Measurements from ENCODE around the gene ADNP2. TPM values are rescaled to one million over a fixed set of nuclear protein-coding genes. Genes with fewer than 3 reads are reported as not detected.

Gene ADNP2, protein sequence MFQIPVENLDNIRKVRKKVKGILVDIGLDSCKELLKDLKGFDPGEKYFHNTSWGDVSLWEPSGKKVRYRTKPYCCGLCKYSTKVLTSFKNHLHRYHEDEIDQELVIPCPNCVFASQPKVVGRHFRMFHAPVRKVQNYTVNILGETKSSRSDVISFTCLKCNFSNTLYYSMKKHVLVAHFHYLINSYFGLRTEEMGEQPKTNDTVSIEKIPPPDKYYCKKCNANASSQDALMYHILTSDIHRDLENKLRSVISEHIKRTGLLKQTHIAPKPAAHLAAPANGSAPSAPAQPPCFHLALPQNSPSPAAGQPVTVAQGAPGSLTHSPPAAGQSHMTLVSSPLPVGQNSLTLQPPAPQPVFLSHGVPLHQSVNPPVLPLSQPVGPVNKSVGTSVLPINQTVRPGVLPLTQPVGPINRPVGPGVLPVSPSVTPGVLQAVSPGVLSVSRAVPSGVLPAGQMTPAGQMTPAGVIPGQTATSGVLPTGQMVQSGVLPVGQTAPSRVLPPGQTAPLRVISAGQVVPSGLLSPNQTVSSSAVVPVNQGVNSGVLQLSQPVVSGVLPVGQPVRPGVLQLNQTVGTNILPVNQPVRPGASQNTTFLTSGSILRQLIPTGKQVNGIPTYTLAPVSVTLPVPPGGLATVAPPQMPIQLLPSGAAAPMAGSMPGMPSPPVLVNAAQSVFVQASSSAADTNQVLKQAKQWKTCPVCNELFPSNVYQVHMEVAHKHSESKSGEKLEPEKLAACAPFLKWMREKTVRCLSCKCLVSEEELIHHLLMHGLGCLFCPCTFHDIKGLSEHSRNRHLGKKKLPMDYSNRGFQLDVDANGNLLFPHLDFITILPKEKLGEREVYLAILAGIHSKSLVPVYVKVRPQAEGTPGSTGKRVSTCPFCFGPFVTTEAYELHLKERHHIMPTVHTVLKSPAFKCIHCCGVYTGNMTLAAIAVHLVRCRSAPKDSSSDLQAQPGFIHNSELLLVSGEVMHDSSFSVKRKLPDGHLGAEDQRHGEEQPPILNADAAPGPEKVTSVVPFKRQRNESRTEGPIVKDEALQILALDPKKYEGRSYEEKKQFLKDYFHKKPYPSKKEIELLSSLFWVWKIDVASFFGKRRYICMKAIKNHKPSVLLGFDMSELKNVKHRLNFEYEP
- total RNA-seq: 13.8 TPM

DNA sequence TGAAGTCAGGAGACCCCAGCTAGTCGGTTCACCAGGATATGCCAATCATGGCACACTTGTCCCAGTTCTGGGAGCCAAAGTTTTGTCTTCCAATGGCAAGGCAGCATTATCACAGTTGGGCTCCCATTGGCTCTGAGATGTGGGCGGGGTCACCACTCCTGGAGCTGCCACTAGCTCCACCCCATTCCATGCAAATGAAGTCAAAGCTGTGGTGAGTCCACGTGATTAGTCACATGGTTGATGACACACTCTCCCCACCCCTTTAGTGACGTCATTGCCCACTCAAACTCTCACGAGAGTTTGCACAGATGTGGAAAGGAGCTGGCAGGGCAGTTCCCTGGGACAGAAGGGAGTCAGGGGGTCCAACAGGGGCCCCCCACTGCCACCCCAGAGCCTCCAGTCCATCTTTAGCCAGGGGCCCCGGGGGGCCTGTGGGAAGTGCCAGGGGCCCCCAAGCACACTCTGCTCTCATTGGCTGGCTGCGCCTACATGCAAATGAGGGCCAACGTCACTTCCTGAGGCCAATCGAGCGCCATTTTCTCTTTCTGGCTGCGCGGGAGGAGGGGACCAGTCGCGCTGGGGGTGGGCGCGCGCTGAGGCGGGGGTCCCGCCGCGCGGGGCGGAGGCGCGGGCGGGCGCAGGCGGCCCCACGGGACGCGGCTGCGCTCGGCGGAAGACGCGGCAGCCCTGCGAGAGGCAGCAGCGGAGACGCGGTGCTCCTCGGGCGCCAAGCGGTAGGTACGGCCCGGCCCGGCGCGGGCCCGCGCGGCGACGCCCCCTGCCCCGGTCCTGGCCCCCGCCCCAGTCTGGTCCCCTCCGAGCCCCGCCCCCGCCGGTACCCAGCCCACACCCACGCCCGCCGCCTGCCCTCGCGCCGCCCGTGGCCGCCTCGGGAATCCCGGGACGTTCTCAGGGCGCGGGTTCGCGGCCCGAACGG is at the start of gene ADNP2:
Gene ADNP2 (plus strand): TSS at position 524 of the 937 bp plus-strand sequence. CDS start 8,281 bp downstream, outside the sequence.
- peak; percentile 93 for DNase-seq

DNA sequence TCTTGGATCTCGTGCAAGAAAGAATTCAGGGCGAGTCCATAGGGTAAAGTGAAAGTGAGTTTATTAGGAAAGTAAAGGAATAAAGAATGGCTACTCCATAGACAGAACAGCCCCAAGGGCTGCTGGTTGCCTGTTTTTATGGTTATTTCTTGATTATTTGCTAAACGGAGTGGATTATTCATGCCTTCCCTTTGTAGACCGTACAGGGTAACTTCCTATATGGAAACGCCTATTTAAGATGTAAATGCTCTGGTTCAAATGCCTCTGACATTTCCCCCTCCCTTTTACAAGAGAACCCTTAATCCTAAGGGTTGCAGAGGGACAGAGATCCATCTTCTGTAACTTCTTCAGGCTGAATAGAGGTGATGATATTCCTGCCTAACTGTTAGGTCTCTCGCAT is 49.1 kb upstream of the ADNP2 start:
- DNase-seq: no peak

DNA sequence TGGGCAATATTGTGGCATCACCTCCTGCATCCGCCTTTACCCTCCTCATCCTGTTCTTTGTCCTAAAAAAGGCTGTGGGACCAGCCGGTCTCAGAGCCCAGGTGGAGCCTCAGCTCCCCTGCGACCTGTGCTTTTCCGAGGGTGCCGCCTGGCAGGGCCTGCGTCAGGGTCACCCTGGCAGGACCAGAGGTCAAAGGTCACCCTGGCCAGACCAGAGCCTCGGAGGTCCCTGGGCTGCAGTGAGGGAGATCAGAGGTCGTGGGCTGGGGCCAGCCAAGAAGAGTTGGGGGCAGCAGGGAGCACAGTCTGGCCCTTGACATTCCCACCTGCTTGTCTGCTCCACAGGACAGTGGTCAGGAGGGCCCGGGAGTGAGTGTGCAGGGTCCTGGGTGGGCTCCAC is 43.4 kb upstream of the ADNP2 start:
- DNase-seq: no peak

DNA sequence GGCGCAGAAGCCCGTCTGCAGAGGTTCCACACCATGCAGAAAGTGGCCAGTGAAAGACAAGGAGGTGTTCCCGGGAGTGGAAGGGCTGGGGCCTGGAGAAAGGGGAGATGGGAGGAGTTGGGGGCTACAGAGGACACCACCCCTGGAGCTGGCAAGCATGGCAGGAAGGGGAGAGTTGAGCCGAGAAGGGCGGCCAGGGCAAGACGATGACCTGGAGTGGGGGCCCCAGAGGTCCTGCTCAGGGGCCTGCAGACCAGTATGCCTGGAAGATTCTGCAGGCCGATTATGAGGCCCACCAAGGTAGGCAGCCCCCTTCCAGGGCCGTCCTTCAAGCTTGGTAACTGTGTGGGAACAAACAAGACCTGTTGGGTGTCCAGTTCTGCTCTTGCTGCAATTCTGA is 41.7 kb upstream of the ADNP2 start:
- DNase-seq: no peak

DNA sequence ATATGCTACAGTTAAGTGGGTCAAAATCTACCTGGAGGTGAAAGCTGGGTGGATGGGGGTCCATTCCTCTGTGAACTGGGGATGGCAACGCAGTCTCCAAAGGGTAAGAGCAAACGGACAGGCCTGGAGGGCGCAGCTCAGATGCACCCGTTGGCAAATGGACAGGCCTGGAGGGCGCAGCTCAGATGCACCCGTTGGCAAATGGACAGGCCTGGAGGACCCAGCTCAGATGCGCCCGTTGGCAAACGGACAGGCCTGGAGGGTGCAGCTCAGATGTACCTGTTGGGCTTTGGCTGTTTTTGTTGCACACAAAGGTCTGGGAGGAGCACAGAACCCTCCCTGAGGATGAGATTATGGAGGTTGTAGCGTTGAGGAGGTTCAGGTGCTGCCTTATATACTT is 41.2 kb upstream of the ADNP2 start:
- DNase-seq: no peak

DNA sequence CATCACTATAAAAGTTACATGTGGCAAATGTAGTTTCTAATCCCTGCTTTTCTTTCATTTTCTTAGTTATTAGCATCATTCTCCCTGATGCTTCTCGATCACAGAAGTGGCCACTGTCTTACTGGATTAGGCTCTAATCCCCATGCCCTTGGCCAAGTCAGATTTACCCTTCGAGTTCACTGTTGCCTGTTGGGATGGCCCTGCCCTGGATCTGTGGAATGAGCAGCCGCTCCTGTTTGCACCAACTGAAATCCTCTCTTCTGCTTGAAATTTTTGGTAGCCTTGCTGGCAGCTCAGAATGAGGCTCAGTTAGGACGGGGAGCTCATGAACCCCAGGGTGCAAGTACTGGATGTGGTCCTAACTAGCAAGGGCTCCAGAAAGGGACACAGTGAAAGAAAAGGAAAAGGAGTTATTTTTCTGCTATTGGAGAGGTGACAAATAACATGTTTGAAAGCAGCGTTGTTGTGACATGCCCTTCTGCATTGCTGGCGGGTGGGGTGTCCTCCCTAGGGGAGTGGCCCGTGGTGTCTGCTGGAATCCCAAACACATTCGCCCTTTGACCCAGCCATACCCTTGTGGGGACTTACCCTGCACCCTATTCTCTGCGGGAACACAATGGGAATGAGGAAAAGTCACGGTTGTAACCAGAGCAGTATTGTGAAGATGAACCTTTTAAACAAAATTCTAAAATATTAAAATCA is 40.3 kb upstream of the ADNP2 start:
- DNase-seq: no peak

DNA sequence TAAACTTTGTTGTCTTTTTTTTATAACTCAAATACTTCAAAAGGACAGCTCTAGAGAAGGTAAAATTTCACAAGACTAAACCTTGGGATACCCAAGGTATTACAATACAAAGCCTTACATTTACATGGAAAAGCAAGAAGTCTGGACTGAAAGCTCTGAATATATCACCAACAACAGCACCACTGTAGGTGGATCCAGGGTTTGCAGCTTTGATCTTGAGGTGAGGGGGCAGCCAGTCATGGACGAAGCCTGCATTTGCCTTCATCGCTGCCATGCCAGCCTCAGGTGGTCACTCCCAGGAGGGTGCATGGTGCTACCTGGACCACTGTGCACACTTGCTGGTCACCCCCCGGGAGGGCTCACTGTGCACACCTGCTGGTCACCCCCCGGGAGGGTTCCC is 38.2 kb upstream of the ADNP2 start:
- DNase-seq: no peak

DNA sequence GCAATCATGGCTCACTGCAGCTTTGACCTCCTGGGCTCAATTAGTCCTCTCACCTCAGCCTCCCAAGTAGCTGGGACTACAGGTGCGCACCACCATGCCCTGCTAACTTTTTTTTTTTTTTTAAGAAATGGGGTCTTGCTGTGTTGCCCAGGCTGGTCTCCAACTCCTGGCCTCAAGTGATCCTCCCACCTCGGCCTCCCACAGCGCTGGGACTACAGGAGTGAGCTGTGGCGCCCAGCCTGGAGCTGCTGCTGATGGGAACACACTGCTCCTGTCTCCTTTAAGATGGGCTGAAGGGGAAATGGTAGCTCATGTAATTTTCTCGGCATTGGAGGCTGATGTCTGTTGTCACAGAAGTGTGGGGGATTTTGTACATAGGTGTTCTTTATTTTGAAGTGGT is 34.9 kb upstream of the ADNP2 start:
- no peak for DNase-seq

DNA sequence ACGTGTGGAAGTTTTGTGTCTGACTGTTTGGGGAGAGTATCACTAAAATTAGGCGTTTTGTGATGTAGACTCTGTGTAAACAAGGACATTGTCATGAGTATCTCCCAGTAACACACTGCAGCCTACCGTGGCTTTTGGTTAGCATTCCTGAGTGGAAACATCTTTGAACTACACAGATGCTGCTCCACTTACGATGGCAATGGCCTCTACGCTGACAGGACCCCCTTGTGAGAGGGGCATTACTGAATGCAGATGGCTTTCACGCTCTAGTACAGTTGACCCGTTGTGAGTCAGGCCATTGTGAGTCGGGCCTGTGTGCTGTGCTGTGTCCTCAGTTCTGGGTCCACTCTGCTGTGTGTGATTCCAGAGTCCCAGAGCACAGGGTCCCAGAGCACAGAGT is 34.4 kb upstream of the ADNP2 start:
- DNase-seq: no peak

DNA sequence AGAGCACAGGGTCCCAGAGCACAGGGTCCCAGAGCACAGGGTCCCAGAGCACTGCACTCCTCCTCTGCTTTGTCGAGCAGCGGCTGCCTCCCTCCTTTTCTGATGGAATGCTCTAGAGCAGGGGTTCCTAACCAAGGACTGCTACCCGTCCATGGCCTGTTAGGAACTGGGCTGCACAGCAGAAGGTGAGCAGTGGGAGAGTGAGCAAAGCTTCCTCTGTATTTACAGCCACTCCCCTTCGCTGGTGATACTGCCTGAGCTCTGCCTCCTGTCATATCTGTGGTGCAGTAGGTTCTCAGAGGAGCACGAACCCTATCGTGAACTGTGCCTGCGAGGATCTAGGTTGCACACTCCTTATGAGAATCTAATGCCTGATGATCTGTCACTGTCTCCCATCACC is 33.1 kb upstream of the ADNP2 start:
- no peak for DNase-seq

DNA sequence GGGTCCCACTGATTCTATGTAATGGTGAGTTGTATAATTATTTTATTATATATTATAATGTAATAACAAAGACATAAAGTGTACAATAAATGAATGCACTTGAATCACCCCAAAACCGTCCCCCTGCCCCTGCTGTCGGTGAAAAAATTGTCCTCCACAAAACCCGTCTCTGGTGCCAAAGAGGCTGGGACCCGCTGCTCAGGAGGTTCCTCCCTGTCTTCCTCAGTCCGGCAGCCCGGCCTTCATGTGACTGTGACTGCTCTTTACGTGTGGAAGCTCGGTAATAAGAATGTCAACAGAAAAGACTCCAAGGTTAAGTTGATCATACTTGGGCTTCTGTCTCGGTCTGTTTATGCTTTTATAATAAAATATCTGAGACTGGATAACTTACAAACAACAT is 32.7 kb upstream of the ADNP2 start:
- no peak for DNase-seq

DNA sequence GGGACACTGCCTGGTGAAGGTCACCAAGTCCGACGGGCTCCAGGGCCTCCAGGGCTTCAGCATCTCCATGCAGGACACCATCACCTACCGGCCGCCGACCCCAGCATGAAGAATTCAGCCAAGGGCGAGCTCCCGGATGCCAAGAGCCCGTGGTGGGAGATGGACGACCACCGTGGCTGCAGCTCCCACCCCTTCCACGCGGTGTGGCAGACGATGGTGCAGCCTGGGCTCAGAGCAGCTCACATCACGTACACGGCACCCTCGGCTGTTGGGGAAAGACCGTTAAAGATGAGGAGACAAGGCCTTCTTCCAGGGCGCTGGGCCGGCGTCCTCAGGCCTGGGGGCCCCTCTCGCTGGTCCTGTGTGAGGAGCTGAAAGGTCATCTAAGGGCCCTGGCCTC is 31.2 kb upstream of the ADNP2 start:
- no peak for DNase-seq

DNA sequence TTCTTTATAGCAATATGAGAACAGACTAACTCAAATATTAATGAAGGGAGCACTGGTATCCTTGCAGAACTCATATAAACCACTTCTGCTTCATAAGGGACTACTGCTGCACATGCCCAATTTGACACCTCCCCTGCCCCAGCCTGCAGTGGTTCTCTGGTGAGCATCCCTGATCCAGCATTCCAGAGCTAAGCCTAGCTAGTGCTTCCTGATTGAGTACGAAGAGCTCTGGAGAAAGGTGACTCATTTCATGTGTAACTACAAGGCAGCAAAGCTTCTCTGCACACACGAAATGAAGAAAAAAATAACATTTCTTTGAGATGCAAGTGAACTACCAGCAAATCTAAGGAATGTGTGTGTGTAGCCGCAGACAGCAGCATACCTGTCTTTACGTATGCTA is 22.8 kb upstream of the ADNP2 start:
- no peak for DNase-seq

DNA sequence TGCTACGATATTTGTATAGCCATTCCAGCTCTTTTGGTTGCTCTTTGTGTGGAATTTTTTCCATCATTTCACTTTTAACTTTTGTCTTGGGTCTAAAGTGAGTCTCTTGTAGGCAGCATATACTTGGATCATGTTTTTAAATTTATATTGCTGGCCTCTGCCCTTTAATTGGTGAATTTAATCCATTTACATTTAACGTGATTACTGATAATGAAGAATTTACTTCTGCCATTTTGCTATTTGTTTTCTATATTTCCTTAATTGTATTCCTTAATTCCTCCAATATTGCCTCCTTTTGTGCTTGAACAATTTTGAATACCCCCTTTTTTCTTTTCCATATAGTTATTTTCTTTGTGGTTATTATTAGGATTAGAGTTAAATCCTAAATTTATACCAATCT is 21.0 kb upstream of the ADNP2 start:
- DNase-seq: no peak

DNA sequence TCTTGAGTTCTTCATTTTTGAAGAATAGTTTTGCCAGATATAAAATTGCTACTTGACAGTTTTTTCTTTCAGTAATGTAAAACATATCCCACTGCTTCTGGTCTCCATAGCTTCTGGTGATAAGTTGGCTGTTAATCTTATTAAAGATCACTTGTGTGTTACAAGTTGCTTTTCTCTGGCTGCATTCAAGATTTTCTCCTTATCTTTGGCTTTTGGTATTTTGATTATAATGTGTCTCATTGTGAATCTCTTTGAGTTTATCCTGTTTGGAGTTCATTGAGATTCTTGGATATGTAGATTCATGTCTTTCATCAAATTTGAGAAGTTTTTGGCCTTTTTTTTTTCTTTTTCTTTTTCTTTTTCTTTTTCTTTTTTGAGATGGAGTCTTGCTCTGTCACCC is 20.2 kb upstream of the ADNP2 start:
- DNase-seq: no peak

DNA sequence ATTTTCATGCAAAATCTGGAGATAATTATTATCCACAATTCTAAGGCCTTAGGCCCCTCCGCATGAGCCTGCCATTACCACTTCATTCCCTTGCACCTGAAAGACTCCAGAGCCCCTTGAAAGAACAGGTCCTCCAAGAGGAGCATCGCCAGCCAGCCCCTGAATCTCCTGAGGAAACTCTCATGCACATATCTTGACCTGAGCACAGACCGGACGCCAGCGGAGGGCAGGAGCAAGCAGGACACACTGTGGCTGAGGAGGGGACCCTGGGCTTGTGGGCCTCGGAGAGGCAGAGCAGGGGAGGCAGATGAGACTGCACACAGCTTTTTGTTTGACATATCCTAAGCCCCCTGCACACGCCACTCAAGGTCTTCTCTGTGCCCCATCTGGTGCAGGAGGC is 13.6 kb upstream of the ADNP2 start:
- no peak for DNase-seq

DNA sequence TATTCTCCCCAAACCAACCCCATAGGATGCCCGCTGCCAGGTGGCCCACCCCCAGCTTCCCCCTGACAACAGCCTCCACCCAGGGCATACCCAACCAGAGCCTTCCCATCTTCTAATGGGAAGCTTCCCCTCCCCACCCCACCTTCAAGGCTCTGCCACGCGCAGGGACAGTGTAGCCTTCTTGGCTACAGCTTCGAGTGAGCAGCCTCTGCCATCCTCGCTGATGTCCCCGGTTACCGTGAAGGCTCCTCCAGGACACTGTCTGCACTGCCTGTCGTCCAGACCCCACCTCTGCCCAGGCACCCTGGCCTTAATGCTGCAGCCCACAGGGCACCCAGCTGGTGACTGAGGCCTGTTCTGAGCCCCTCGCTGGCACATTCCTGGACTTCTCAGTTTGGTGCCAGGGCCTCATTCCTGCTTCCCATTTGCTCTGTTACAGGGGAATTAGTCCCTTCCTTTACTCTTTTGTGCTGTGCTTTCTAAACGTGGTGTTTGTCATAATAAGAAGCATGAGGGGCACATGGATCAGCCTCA is 13.0 kb upstream of the ADNP2 start:
- DNase-seq: no peak

DNA sequence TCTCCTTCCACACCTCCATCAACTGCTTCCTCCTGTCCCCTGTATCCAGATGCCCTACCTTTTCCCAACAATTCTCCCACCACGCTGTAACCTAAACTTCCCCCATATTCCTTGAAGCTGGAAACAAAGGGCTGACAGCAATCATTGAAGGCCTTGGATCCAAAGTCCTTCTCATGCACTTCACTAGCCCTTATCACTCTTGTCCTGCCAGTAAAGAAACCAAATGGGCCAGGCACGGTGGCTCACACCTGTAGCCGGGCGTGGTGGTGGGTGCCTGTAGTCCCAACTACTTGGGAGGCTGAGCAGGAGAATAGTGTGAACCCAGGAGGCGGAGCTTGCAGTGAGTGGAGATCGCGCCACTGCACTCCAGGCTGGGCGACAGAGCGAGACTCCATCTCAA is 11.9 kb upstream of the ADNP2 start:
- DNase-seq: no peak

DNA sequence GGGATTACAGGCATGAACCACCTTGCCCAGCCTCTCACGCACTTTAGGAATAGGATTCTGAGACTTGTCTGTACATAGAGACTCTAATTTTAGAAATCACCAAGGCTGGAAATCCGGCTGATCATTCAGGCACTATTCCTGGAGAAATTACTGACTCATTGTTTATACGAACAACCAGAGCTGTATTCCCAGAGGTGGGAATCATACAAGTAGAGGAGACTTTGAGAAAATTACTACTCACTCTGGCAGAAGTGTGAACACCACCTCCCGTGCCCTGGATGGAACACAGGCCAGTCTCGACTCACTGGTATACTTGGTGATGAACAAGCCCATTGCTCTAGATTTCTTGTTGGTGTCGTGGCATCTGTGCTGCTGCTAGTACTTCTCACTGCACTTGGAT is 5.8 kb upstream of the ADNP2 start:
- no peak for DNase-seq

DNA sequence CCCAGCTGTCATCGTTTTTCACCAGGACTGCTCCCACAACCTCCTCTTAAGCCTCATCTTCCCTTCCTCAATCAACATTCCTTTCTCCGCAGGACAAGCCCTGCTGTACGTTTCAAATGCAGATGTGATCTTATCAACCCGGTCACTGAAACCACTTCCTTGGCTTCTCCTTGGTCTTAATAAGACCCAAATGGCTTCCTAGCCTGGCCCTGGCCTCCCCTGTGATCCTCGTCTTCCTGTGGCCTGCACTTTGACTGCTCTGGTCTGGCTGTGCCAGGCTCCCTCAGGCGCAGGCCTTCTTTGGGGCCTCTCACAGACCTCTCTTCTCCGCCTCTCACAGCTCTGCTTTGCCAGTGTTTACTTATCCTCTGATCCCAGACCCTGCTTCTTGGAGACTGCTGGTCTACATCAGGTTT is 4.7 kb upstream of the ADNP2 start:
- no peak for DNase-seq
